GM12891 (cell line): ENCODE data around the gene CGNL1.
A peak's percentile ranks its signal among the peaks of the same experiment; 100 is the strongest.

Source experiments
- DNase-seq: peaks from one replicate; pipeline ENCODE4 v3.0.0; 2011; ENCODE audit warnings: low spot score; ENCODE audit not compliant: insufficient read length
- FAIRE-seq: peaks from 2 replicates; lab custom pipeline; 2011; peaks lifted over from hg19 to GRCh38; lab: Jason Lieb, UNC
- PAX5 ChIP-seq: IDR thresholded peaks from 2 replicates; pipeline ENCODE4 v1.6.1; 2011; ENCODE audit warnings: low read length, moderate library complexity, mild to moderate bottlenecking; ENCODE audit not compliant: insufficient read depth, severe bottlenecking
- POLR2A ChIP-seq: IDR thresholded peaks from 2 replicates; pipeline ENCODE4 v1.6.1; 2011; ENCODE audit warnings: low read depth, low read length, control low read depth
- POLR2AphosphoS5 ChIP-seq: IDR thresholded peaks from 2 replicates; pipeline ENCODE4 v1.6.1; 2011; ENCODE audit warnings: low read depth, low read length, control low read depth
- POU2F2 ChIP-seq: IDR thresholded peaks from 2 replicates; pipeline ENCODE4 v1.6.1; 2011; ENCODE audit warnings: low read depth, mild to moderate bottlenecking, control low read depth, low read length, moderate library complexity
- SPI1 ChIP-seq: IDR thresholded peaks from 2 replicates; pipeline ENCODE4 v1.6.1; 2011; ENCODE audit warnings: low read depth, low read length, control low read depth
- TAF1 ChIP-seq: IDR thresholded peaks from 2 replicates; pipeline ENCODE4 v1.6.1; 2011; ENCODE audit warnings: low read depth, low read length, control low read depth

CGNL1 gene

GRCh38 chr15:57364282-57365007 lies 11.9 kb upstream of the CGNL1 start:
- TF ChIP-seq PAX5 (no peak), POU2F2 (no peak), SPI1 (peak; percentile 37; the same call in 1 of the 2 replicates), TAF1 (no peak), POLR2AphosphoS5 (no peak), POLR2A (no peak)
- DNase-seq (no peak), FAIRE-seq (no peak)

GRCh38 chr15:57367556-57367955 lies 8.7 kb upstream of the CGNL1 start:
- no peak for DNase-seq

GRCh38 chr15:57370929-57371328 lies 5.4 kb upstream of the CGNL1 start:
- FAIRE-seq (no peak), DNase-seq (no peak)
- TF ChIP-seq POLR2A (no peak), POU2F2 (no peak), TAF1 (no peak), PAX5 (no peak), SPI1 (no peak)

More at GRCh38 chr15:57367556-57367955, 8.7 kb upstream of the CGNL1 start:
- TF ChIP-seq PAX5 = no peak
- TF ChIP-seq SPI1 = no peak
- no peak for TF ChIP-seq TAF1
- no peak for TF ChIP-seq POLR2A
- TF ChIP-seq POU2F2 = no peak
- TF ChIP-seq POLR2AphosphoS5 = no peak
- FAIRE-seq = no peak

- DNase-seq (no peak), FAIRE-seq (no peak)
- TF ChIP-seq TAF1 = no peak
- no peak for TF ChIP-seq PAX5
- no peak for TF ChIP-seq POLR2AphosphoS5
- TF ChIP-seq POU2F2 = no peak
- TF ChIP-seq POLR2A = no peak
- TF ChIP-seq SPI1 = no peak
These were observed 2.9 kb upstream of the CGNL1 start for GRCh38 chr15:57373251-57373881.

- DNase-seq (no peak), FAIRE-seq (no peak)
- TF ChIP-seq POLR2AphosphoS5 = no peak
- TF ChIP-seq PAX5 = no peak
- no peak for TF ChIP-seq SPI1
- no peak for TF ChIP-seq POU2F2
- TF ChIP-seq TAF1 = no peak
- no peak for TF ChIP-seq POLR2A
These were observed 2.4 kb upstream of the CGNL1 start for GRCh38 chr15:57373882-57374276.

- no peak for FAIRE-seq
- DNase-seq = no peak
- TF ChIP-seq POLR2AphosphoS5 = no peak
- no peak for TF ChIP-seq PAX5
- no peak for TF ChIP-seq POU2F2
These were observed 582 bp downstream of the CGNL1 start for GRCh38 chr15:57376696-57377477.

- no peak for FAIRE-seq
- DNase-seq = no peak
- TF ChIP-seq TAF1 = no peak
- TF ChIP-seq PAX5 = no peak
- TF ChIP-seq POLR2AphosphoS5 = no peak
- no peak for TF ChIP-seq POLR2A
- TF ChIP-seq POU2F2 = no peak
These were observed 1.2 kb downstream of the CGNL1 start for GRCh38 chr15:57377478-57377847.

GRCh38 chr15:57379487-57379886 lies 3.2 kb downstream of the CGNL1 start:
- FAIRE-seq = no peak
- no peak for TF ChIP-seq PAX5
- no peak for TF ChIP-seq POLR2AphosphoS5
- TF ChIP-seq POU2F2 = no peak
- no peak for TF ChIP-seq POLR2A
- no peak for TF ChIP-seq SPI1
- TF ChIP-seq TAF1 = no peak
- no peak for DNase-seq

- no peak for FAIRE-seq
These were observed 4.5 kb downstream of the CGNL1 start for GRCh38 chr15:57380854-57381253.

More at GRCh38 chr15:57380854-57381253, 4.5 kb downstream of the CGNL1 start:
- no peak for DNase-seq
- no peak for TF ChIP-seq POLR2A
- TF ChIP-seq POLR2AphosphoS5 = no peak
- TF ChIP-seq POU2F2 = no peak
- TF ChIP-seq PAX5 = no peak
- no peak for TF ChIP-seq TAF1
